Calu3 (cell line): ENCODE data around the gene LRTM1. TPM values are rescaled to one million over a fixed set of nuclear protein-coding genes. Genes with fewer than 3 reads are reported as not detected.

Experiments
- Bru-seq: library from RNA; stranded (reverse); fragments of 400-500 nt; gene quantifications from one replicate; lab custom pipeline; 2021; lab: Mats Ljungman, UMichigan
- BruChase-seq, 2 experiments: library from RNA; stranded (reverse); fragments of 400-500 nt; gene quantifications; one replicate each; lab custom pipeline; 2021; lab: Mats Ljungman, UMichigan
- BruUV-seq: library from RNA; stranded (reverse); fragments of 400-500 nt; replicated peaks from 2 replicates; lab custom pipeline; 2021; lab: Mats Ljungman, UMichigan
- CTCF ChIA-PET: fragments of 300-600 bp; sonication (Branson Sonifier 250); formaldehyde crosslinking; loops from one replicate; lab custom pipeline; 2022; ENCODE audit warnings: antibody characterized with exemption; lab: Charles Lee
- DNase-seq: peaks from one replicate; pipeline ENCODE4 v3.0.0; 2022
- H3K27ac Mint-ChIP-seq: one replicate; pipeline ENCODE4 v1.8.0; 2022; ENCODE audit warnings: mixed read lengths; ENCODE audit not compliant: unreplicated experiment
- H3K27me3 Mint-ChIP-seq: one replicate; pipeline ENCODE4 v1.8.0; 2022; ENCODE audit warnings: mixed read lengths; ENCODE audit not compliant: unreplicated experiment
- H3K36me3 Mint-ChIP-seq: one replicate; pipeline ENCODE4 v1.8.0; 2022; ENCODE audit warnings: mild to moderate bottlenecking, moderate library complexity, mixed read lengths; ENCODE audit not compliant: insufficient read depth, unreplicated experiment
- H3K4me1 Mint-ChIP-seq: one replicate; pipeline ENCODE4 v1.8.0; 2022; ENCODE audit warnings: mild to moderate bottlenecking, low read depth, mixed read lengths; ENCODE audit not compliant: unreplicated experiment
- H3K4me3 Mint-ChIP-seq: one replicate; pipeline ENCODE4 v1.8.0; 2022; ENCODE audit warnings: mild to moderate bottlenecking, low read depth, moderate library complexity, mixed read lengths; ENCODE audit not compliant: unreplicated experiment
- H3K9me3 Mint-ChIP-seq: one replicate; pipeline ENCODE4 v1.8.0; 2022; ENCODE audit warnings: low read depth, mixed read lengths; ENCODE audit not compliant: unreplicated experiment
- CTCF ChIP-seq: fragments of 200-600 bp; IDR thresholded peaks from one replicate; pipeline ENCODE4 v1.8.0; 2022; ENCODE audit warnings: antibody characterized with exemption; ENCODE audit not compliant: unreplicated experiment
- intact Hi-C: fragments of 100-400 bp; cut with micrococcal nuclease; formaldehyde crosslinking; loops from one replicate; pipeline ENCODE4 v1.10.0; 2022; ENCODE audit not compliant: unreplicated experiment
- long read RNA-seq: library from polyadenylated mRNA; stranded (forward); transcript quantifications from one replicate; pipeline ENCODE4 v2.0.0, GENCODE V29; 2022
- total RNA-seq: library from RNA; stranded (reverse); gene quantifications from 2 replicates; pipeline ENCODE4 v1.2.3, GENCODE V29; 2022

LRTM1 gene
- total RNA-seq: not detected in 2 replicates
- not detected for Bru-seq, nascent RNA
- BruChase-seq, experiment 1, labeled RNA remaining after a 6-hour chase: not detected
- BruChase-seq, experiment 2, labeled RNA remaining after a 2-hour chase: not detected
- long read RNA-seq: 0 reads

- H3K9me3 Mint-ChIP-seq: peaks cover 2% of the 10 kb centered on the region
- peaks cover 4% of the 10 kb centered on the region for H3K36me3 Mint-ChIP-seq
- CTCF ChIA-PET: no interaction called here
- no peak within 1 kb of the TSS for H3K27ac Mint-ChIP-seq
- no peak for TF ChIP-seq CTCF
- BruUV-seq: no TSS peak
- H3K4me3 Mint-ChIP-seq: no peak within 1 kb of the TSS
- no peaks in the 10 kb centered on the region for H3K27me3 Mint-ChIP-seq
- DNase-seq: no peak
- intact Hi-C loops: no loop called here
- H3K4me1 Mint-ChIP-seq: no peaks in the 10 kb centered on the region
Observed at GRCh38 chr3:54928046-54928770, at the start of gene LRTM1. Gene LRTM1 (minus strand): TSS chr3:54928059. CDS start chr3:54927911, 148 bp downstream.

GRCh38 chr3:54977439-54977838, 49.6 kb upstream of the LRTM1 start:
- H3K27me3 Mint-ChIP-seq: no peaks in the 10 kb centered on the region
- no peak overlapping the region for H3K4me3 Mint-ChIP-seq
- DNase-seq: no peak
- no peak for TF ChIP-seq CTCF
- no peaks in the 10 kb centered on the region for H3K4me1 Mint-ChIP-seq
- intact Hi-C loops: no loop called here
- no TSS peak for BruUV-seq
- peaks cover 3% of the 10 kb centered on the region for H3K9me3 Mint-ChIP-seq
- CTCF ChIA-PET: no interaction called here
- H3K36me3 Mint-ChIP-seq: no peaks in the 10 kb centered on the region
- H3K27ac Mint-ChIP-seq: no peak overlapping the region

- no peak for TF ChIP-seq CTCF
- no TSS peak for BruUV-seq
- Mint-ChIP-seq H3K9me3 (no peaks in the 10 kb centered on the region), H3K36me3 (no peaks in the 10 kb centered on the region), H3K27ac (no peak overlapping the region), H3K27me3 (peaks cover 4% of the 10 kb centered on the region), H3K4me3 (no peak overlapping the region), H3K4me1 (no peaks in the 10 kb centered on the region)
- no peak for DNase-seq
- intact Hi-C loops: no loop called here
- CTCF ChIA-PET: no interaction called here
Observed at GRCh38 chr3:54970895-54971294, 43.0 kb upstream of the LRTM1 start.

GRCh38 chr3:54969652-54970051, 41.8 kb upstream of the LRTM1 start:
- BruUV-seq: no TSS peak
- Mint-ChIP-seq H3K9me3 (peaks cover 4% of the 10 kb centered on the region), H3K27ac (no peak overlapping the region), H3K36me3 (no peaks in the 10 kb centered on the region), H3K27me3 (peaks cover 13% of the 10 kb centered on the region), H3K4me1 (no peaks in the 10 kb centered on the region), H3K4me3 (no peak overlapping the region)
- DNase-seq: no peak
- intact Hi-C loops: no loop called here
- CTCF ChIA-PET: no interaction called here
- no peak for TF ChIP-seq CTCF
